Mesenteric fat pad (tissue), 1 donor: Measurements from ENCODE around the gene TTC38. TPM values are rescaled to one million over a fixed set of nuclear protein-coding genes. Genes with fewer than 3 reads are reported as not detected.

Experiments used
- DNase-seq: peaks from one replicate; pipeline ENCODE4 v3.0.0-alpha.2; 2020; ENCODE audit warnings: low spot score
- total RNA-seq: library from RNA; stranded (reverse); fragmentation: NEBNext Ultra II Directional; extraction: Animal tissue kit (Norgen Biotek cat#: 25700); gene quantifications from one replicate; pipeline ENCODE4 v1.2.1, GENCODE V29; 2021
- donor health status: DM: yes; HTN: yes; CAD: no.

Gene TTC38
- total RNA-seq, 1 donor from 2014 or later = 39.4 TPM

DNA sequence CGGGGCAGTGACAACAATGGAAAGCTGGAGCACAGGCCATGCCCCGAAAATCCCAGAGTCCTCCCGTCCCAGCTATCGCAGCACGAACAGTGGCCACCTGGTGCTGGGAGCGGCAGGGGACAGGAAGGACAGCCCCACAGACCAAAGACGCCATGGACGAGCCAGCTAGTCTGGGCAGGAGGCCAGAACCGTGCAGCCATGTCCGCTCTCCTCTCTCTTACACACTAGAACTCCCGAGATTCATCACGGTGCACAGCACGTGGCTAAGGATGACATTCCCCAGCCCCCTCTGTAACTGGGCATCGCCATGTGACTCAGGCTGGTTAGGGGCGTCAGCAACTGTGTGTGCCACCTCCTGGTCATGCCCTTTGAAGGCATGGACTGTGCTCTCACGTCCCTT, 22.3 kb upstream of the TTC38 start:
- no peak for DNase-seq

DNA sequence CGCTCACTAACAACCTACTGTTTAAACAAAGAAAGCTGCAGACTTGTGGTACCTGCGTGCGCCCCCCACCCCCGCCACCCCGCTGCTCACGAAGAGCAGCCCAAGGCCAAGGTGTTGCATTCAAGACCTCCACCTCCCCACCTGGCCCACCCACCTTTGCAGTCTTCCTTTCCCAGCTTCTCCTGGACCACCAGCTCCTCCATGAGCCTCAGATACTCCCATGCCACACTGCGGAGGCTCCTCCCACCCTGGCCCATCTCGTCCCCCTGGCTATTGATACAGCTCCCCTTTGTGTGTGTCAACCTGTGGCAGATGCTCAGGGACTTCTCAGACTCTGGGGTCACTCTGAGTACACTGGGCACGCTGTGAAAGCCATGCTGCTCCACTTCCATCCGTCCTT, 21.6 kb upstream of the TTC38 start:
- DNase-seq = no peak

DNA sequence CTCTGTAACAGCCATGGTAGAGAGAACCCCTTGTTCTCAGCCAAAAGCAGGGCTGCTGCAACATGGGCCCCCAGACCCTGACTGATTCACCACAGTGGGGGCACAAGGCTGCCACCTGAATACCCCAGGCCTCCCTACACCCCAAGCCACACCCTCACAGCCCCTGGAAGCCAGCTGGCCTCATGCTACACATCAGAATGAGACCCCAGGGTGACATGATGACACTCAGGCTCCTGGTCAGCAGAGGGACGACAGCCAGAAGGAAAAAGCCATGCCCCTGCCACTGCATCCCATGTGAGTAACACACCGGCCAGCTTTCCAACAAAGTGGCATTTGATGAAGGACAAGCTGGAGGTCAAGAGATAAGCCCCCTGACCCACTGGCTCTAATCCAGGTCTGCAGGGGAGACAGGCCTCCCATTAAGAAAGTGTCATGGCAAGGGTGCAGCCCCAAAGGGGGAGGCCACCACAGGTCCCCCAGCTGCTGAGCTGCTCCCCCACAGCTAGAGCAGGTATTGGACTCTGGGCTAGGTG, 20.3 kb upstream of the TTC38 start:
- DNase-seq = peak; percentile 53

DNA sequence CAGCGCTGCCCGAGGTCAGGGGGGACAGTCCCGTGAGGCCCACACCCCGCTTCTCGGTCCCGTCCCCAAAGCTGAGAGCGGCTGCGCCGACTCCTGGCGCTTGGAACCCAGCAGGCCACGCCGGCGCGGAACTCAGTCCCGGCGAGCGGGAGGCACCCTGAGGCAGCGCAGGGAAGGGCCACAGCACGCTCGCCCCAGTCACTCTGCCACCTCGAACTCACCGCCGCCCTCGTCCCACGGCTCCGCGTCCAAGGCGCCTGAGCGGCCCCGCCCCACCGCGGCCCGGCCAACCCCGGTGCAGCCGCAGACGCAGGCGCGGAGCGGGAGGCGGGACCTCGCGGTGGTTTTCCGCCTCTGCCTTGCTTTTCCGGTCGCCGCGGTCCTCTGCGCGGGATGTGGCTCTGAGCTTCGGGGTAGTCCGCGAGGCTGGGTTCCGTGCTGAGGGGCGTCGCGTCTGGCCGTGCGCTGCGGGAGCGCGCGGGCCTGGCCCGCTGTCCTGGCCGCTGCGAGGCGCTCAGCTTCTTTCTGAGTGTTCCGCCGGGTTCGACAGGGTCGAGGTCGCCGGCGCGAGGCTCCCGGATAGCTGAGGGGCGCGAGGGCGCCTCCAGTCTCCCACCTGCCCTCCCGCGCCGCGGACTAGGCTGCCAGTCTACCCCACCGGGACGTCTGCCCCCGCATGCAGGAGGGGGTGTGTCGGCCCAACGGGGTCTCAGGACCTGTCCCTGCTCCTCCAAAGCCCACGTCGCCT, 17.6 kb upstream of the TTC38 start, which contains the start of gene CDPF1:
Gene CDPF1 (minus strand): TSS at position 259 of the 748 bp plus-strand sequence. CDS start 2,009 bp downstream, outside the sequence.
- peak; percentile 98 for DNase-seq

DNA sequence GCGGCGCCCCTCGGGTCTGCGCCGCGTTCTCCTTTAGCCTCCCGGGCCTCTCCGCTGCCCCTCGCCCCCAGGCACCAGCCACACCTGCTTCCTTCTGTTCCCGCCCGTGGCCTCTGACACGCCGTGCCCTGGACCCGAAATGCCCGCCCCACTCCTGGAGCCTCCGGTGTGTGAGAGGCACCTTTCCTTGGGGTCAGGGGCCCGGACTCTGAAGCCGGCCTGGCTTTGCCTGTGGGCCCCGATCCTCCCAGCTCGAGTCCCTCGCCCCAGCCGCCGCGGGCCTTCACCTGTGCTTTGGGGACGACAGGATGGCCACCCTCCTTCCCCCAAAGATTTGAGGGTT, 17.1 kb upstream of the TTC38 start:
- DNase-seq = no peak

DNA sequence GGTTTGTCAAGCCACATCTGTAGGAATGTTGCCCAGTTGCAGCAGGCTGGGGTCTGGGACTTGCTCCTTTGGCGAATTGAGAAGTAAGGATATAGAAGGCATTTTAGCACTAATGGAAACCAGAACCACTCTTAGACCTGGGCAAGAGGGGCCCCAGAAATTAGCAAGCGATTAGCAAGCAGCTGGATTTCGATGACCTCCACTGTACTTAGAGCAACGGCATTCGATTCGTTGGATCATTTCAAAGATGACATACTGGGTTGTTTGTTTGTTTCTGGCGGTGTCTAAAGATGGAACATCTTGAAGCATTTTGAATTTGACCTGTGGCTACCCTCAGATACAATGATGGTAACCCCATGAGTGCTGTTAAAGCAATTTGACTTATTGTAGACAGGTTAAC, 16.5 kb upstream of the TTC38 start:
- DNase-seq = no peak

GRCh38 chr22:46251816-46252380, 15.9 kb upstream of the TTC38 start:
- DNase-seq = no peak

- no peak for DNase-seq
Measured at GRCh38 chr22:46256358-46256958, 11.3 kb upstream of the TTC38 start.

DNA sequence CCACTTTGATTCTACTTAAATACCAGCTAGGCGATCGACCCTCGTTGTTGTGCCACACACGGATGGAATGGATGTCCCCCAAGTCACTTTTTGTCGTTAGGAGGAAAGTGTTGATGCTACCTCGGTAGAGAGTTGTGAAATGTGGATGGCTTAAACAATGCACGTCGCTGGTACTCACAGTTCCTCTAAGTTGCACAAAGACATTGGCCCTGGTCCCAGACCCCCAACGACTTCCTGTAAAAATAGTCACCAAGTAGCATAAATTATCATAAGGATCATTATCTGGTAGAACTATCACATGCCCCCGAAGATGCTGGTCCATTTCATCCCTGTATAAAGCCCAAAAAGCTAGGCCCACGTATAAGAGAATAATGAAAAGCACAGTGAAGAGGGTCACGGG, 8.4 kb upstream of the TTC38 start:
- DNase-seq = no peak

GRCh38 chr22:46260038-46260437, 7.8 kb upstream of the TTC38 start:
- DNase-seq = peak; percentile 59

DNA sequence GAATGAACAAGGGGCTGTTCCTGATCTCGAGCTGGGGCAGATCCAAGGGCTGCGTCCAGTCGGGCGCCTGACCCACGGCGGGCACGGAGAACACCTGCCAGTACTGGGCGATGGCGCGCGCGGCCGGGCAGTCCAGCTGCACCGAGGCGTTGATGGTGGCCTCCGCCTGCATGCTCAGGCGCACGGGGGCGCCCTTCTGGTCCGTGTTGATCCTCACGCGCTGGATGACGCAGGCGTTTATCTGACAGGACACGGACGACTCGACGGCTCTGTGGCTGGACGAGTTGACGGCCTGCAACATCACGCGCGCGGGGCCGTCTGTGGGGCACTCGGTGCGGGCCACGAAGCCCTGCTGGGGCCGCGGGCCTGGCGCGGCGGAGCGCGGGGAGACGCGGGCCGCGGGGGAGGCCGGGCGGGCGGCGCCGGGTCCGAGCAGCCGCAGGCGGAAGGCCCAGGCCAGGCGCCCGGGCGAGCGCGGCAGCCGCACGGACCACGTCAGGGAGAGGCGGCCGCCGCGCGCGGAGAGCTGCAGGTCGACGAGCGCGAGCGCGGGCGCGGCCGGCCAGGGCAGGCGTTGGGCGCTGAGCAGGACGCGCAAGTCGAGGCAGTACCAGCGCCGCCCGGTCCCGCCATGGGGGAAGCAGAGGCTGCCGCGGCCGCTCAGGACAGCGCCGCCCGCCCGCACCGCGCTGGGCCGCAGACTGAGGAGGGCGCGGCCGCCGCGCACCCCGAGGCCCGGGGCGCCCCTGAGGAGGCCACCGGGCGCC, 5.2 kb upstream of the TTC38 start:
- peak; percentile 90 for DNase-seq

- DNase-seq = peak; percentile 78
Measured at GRCh38 chr22:46263216-46263590, 4.6 kb upstream of the TTC38 start, which contains the start of gene PKDREJ. PKDREJ (minus strand) TSS chr22:46263343; CDS start chr22:46263322, 21 bp downstream.

- peak; percentile 43 for DNase-seq
Measured at GRCh38 chr22:46264520-46264919, 3.3 kb upstream of the TTC38 start.

DNA sequence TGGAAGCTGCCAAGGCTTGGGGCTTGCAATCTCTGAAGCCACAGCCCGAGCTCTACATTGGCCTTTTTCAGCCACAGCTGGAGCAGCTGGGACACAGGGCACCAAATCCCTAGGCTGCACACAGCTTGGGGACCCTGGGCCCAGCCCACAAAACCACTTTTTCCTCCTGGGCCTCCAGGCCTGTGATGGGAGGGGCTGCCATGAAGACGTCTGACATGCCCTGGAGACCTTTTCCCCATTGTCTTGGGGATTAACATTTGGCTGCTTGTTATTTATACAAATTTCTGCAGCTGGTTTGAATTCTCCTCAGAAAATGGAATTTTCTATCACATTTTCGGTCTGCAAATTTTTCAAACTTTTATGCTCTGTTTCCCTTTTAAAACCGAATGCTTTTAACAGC, 2.2 kb upstream of the TTC38 start:
- peak; percentile 37 for DNase-seq

- peak; percentile 73 for DNase-seq
Measured at GRCh38 chr22:46269564-46269963, 1.8 kb downstream of the TTC38 start.

DNA sequence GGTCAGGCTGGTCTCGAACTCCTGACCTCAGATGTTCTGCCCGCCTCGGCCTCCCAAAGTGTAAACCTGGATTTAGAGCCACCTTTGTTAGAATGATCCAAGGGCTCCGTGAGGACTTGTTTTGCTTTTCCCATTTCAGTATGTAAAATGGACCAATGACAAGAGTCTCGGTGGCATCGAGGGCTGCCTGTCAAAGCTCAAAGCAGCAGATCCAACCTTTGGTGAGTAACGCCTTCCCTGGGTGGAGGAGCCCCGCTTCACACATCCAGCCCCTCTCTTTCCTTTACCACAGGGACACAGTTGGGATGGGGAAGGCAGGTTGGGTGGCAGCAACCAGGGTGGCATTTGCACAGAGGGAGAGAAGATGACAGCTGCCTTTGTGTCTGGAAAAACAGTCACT, 4.4 kb downstream of the TTC38 start:
- DNase-seq = peak; percentile 62

DNA sequence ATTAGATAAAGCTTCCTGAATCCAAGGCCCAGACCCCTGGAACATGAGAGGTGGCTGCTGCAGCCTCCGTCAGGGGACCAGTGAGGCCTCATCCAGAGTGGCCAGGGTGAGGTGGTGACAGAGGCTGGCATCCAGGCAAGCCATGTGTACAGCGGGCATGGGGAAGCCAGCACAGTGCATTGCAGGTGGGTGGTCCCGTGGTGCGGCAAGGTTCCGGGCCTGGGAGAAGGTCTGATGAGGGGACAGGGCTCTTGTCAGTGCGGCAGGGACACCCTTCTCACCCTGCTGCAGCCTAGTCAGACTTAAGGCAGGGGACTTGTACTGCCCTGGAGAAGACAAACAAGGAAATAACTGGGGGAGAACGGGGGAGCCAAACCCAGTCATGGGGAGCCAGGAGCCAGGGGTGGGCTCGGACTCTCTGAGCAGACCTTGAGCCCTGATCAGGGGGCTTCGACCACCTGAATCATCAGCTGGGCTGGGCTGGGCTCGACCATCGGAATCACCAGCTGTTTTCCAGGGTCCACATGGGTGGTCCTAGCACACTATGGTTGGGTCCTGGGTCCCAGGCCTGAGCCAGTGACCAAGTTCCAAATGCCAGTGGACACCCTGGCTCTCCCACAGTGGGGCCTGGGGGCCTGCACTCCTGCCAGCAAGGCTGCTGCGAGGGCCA, 5.1 kb downstream of the TTC38 start:
- DNase-seq = no peak

GRCh38 chr22:46273432-46274148, 5.8 kb downstream of the TTC38 start:
- peak; percentile 79 for DNase-seq

- peak; percentile 43 for DNase-seq
Measured at GRCh38 chr22:46274381-46274780, 6.6 kb downstream of the TTC38 start.

DNA sequence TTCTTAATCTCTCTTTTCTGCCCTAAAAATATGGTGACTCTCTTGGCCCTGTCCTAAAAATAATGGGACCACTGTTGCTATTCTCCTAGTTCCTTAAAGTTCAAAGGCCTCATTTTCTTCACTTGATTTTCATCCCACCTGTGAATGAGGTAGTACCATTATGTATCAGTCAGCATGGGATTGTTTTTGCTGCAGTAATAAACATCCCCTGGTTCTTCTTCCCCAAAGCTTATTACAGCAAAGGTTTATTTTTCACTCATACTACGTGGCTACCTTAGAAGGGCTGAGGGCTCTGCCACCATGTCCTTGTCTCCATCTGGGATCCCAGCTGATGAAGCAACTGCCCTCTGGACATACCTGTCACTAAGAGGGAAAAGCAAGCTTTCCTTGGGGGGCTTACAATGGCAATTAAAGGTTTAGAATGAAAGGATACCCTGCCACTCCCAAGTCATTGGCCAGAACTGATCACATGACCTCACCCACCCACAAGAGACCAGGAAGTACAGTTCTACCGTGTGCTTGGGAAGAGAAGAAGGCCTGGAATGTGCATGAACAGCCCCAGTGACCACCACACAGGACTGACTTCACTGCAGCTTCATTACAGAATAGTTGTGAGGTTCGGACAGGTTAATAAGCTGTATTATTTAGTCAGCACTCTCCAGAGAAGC, 7.8 kb downstream of the TTC38 start:
- no peak for DNase-seq
